Measurements from ENCODE around the gene KLK8.

Gene KLK8

GRCh38 chr19:51034704-51035103 is 33.3 kb upstream of the KLK8 start, which contains the start of gene KLK12:
Gene KLK12, minus strand, starts transcription at chr19:51035002. Its CDS starts 381 bp downstream, at chr19:51034621.
- Mint-ChIP-seq H3K27me3 (ENCODE audit: low read depth) (peaks cover 43% of the 10 kb centered on the region), H3K9me3 (no peaks in the 10 kb centered on the region), H3K4me3 (no peak within 1 kb of the TSS), H3K27ac (no peak within 1 kb of the TSS), H3K36me3 (ENCODE audit: low read depth) (no peaks in the 10 kb centered on the region), H3K4me1 (no peaks in the 10 kb centered on the region)
- no peak for TF ChIP-seq CTCF (IDR thresholded peaks at IDR 0.05; ENCODE audit: unreplicated experiment in 3 of 3)

GRCh38 chr19:51031880-51032225 is 30.4 kb upstream of the KLK8 start:
- H3K4me3 Mint-ChIP-seq, result no peak overlapping the region
- no peaks in the 10 kb centered on the region for H3K36me3 Mint-ChIP-seq (ENCODE audit: low read depth)
- H3K27me3 Mint-ChIP-seq (ENCODE audit: low read depth), result peaks cover 40% of the 10 kb centered on the region
- peaks cover 2% of the 10 kb centered on the region for H3K4me1 Mint-ChIP-seq
- H3K9me3 Mint-ChIP-seq, result no peaks in the 10 kb centered on the region
- no peak for TF ChIP-seq CTCF (IDR thresholded peaks at IDR 0.05; ENCODE audit: unreplicated experiment in 3 of 3)
- H3K27ac Mint-ChIP-seq, result no peak overlapping the region

GRCh38 chr19:51031220-51031879 is 29.9 kb upstream of the KLK8 start:
- H3K4me3 Mint-ChIP-seq, result no peak overlapping the region
- H3K27me3 Mint-ChIP-seq (ENCODE audit: low read depth), result peaks cover 36% of the 10 kb centered on the region
- H3K36me3 Mint-ChIP-seq (ENCODE audit: low read depth), result no peaks in the 10 kb centered on the region
- H3K4me1 Mint-ChIP-seq, result peaks cover 5% of the 10 kb centered on the region
- no peaks in the 10 kb centered on the region for H3K9me3 Mint-ChIP-seq
- no peak for TF ChIP-seq CTCF (IDR thresholded peaks at IDR 0.05; ENCODE audit: unreplicated experiment in 3 of 3)
- no peak overlapping the region for H3K27ac Mint-ChIP-seq

GRCh38 chr19:51030631-51031030 is 29.2 kb upstream of the KLK8 start:
- peaks cover 36% of the 10 kb centered on the region for H3K27me3 Mint-ChIP-seq (ENCODE audit: low read depth)

GRCh38 chr19:51029718-51030117 is 28.3 kb upstream of the KLK8 start:
- H3K4me1 Mint-ChIP-seq, result peaks cover 5% of the 10 kb centered on the region
- H3K36me3 Mint-ChIP-seq (ENCODE audit: low read depth), result no peaks in the 10 kb centered on the region
- H3K27me3 Mint-ChIP-seq (ENCODE audit: low read depth), result peaks cover 36% of the 10 kb centered on the region
- H3K27ac Mint-ChIP-seq, result no peak overlapping the region
- TF ChIP-seq CTCF (IDR thresholded peaks at IDR 0.05; ENCODE audit: unreplicated experiment in 3 of 3), result no peak
- no peaks in the 10 kb centered on the region for H3K9me3 Mint-ChIP-seq
- H3K4me3 Mint-ChIP-seq, result no peak overlapping the region

More at GRCh38 chr19:51030631-51031030, 29.2 kb upstream of the KLK8 start:
- Mint-ChIP-seq H3K27ac (no peak overlapping the region), H3K4me1 (peaks cover 5% of the 10 kb centered on the region), H3K9me3 (no peaks in the 10 kb centered on the region), H3K36me3 (ENCODE audit: low read depth) (no peaks in the 10 kb centered on the region), H3K4me3 (no peak overlapping the region)
- no peak for TF ChIP-seq CTCF (IDR thresholded peaks at IDR 0.05; ENCODE audit: unreplicated experiment in 3 of 3)

- Mint-ChIP-seq H3K4me1 (peaks cover 5% of the 10 kb centered on the region), H3K9me3 (no peaks in the 10 kb centered on the region), H3K27ac (no peak overlapping the region), H3K4me3 (no peak overlapping the region), H3K36me3 (ENCODE audit: low read depth) (no peaks in the 10 kb centered on the region), H3K27me3 (ENCODE audit: low read depth) (peaks cover 32% of the 10 kb centered on the region)
- TF ChIP-seq CTCF (IDR thresholded peaks at IDR 0.05; ENCODE audit: unreplicated experiment in 3 of 3), result no peak
These were observed 26.5 kb upstream of the KLK8 start for GRCh38 chr19:51027873-51028272.

All from nephron (organoid).